Adrenal gland (tissue), 5 donors: ENCODE results near the gene CNRIP1.
A peak's percentile ranks its signal among the peaks of the same experiment; 100 is the strongest.

Experiments used
- CTCF ChIP-seq, 6 experiments: fragments of 450-650 bp in 4 of 6; fragments of 200-600 bp in 2 of 6; sonication (generic) in 1 of 6; IDR thresholded peaks; 1 replicate in 5 of 6; 2 replicates in 1 of 6; pipeline versions ENCODE4 v1.5.1 to v1.8.0; 2016 to 2021; ENCODE audit warnings: antibody characterized with exemption in 6 of 6, mild to moderate bottlenecking in 2 of 6, moderate library complexity in 1 of 6
- POLR2A ChIP-seq, 2 donors: fragments of 450-650 bp; IDR thresholded peaks; one replicate each; pipeline ENCODE4 v1.6.1; 2017; ENCODE audit warnings: antibody characterized with exemption in 2 of 2, mild to moderate bottlenecking in 2 of 2, moderate library complexity in 1 of 2
- donor health status: DM: no; HTN: no; CAD: no.

- TF ChIP-seq CTCF (IDR thresholded peaks at IDR 0.05) (peak in 1 of 6 experiments; percentile 6), POLR2A (IDR thresholded peaks at IDR 0.05) (no peak)
Measured at GRCh38 chr2:68253219-68254068, 66.3 kb downstream of the CNRIP1 start.
